Measurements from ENCODE around the gene PPP2R2C.

DNA sequence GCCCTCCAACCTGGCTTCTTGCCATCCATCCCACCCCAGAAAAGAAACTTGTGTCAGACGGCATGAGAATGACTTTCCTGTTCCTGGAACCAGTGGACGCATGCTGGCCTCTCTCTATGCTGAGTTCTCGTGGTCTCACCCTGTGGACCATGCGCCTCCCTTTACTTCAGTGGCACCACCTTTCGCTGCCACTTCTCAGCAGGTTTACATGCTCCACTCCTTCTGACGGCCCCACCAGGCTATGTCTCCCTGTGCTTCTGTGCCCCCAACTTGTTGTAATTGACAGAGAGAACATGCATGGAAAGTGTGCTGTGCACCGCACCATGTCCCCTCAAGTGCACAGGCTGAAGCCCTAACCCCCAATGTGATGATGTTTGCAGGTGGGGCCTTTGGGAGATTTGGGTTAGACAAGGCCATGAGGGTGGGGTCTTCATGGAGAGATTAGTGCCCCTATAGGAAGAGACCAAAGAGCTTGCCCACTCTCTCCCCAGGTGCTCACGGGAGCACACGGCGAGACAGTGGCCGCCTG is 3.1 kb upstream of the PPP2R2C start:
- TF ChIP-seq, protein P1, sequence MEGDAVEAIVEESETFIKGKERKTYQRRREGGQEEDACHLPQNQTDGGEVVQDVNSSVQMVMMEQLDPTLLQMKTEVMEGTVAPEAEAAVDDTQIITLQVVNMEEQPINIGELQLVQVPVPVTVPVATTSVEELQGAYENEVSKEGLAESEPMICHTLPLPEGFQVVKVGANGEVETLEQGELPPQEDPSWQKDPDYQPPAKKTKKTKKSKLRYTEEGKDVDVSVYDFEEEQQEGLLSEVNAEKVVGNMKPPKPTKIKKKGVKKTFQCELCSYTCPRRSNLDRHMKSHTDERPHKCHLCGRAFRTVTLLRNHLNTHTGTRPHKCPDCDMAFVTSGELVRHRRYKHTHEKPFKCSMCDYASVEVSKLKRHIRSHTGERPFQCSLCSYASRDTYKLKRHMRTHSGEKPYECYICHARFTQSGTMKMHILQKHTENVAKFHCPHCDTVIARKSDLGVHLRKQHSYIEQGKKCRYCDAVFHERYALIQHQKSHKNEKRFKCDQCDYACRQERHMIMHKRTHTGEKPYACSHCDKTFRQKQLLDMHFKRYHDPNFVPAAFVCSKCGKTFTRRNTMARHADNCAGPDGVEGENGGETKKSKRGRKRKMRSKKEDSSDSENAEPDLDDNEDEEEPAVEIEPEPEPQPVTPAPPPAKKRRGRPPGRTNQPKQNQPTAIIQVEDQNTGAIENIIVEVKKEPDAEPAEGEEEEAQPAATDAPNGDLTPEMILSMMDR (IDR thresholded peaks at IDR 0.05; ENCODE audit: borderline replicate concordance, extremely low read depth, low read length, poor library complexity, severe bottlenecking): no peak
- no peak for TF ChIP-seq EZH2 (IDR thresholded peaks at IDR 0.05; ENCODE audit: borderline replicate concordance, low read depth, low read length, severe bottlenecking)
